Liver (tissue), 9 donors: Measurements from ENCODE around the gene MSI2. TPM values are rescaled to one million over a fixed set of nuclear protein-coding genes. Genes with fewer than 3 reads are reported as not detected.

Experiments used
- DNase-seq: peaks from one replicate; pipeline ENCODE4 v3.0.0-alpha.2; 2017; ENCODE audit warnings: low spot score
- H3K27ac ChIP-seq, 2 donors: one replicate each; pipeline ENCODE4 v1.7.0; 2013; ENCODE audit warnings: inconsistent platforms in 2 of 2, low read length in 2 of 2, control low read depth in 1 of 2, low read depth in 1 of 2, mild to moderate bottlenecking in 1 of 2
- H3K27me3 ChIP-seq, 4 donors: one replicate each; pipeline versions ENCODE4 v1.6.1 to v1.7.0; 2013; ENCODE audit warnings: low read length in 3 of 4, inconsistent platforms in 1 of 4, mild to moderate bottlenecking in 1 of 4, moderate library complexity in 1 of 4; ENCODE audit not compliant: control insufficient read depth in 4 of 4, insufficient read depth in 4 of 4
- H3K36me3 ChIP-seq, 4 donors: one replicate each; pipeline versions ENCODE4 v1.6.1 to v1.7.0; 2013; ENCODE audit warnings: low read length in 3 of 4, mild to moderate bottlenecking in 3 of 4, low read depth in 1 of 4, moderate library complexity in 1 of 4; ENCODE audit not compliant: control insufficient read depth in 4 of 4, insufficient read depth in 3 of 4
- H3K4me1 ChIP-seq, 4 donors: one replicate each; pipeline versions ENCODE4 v1.6.1 to v1.7.0; 2013; ENCODE audit warnings: low read length in 3 of 4, mild to moderate bottlenecking in 3 of 4, moderate library complexity in 1 of 4; ENCODE audit not compliant: control insufficient read depth in 4 of 4, insufficient read depth in 4 of 4
- H3K4me3 ChIP-seq, 3 donors: one replicate each; pipeline versions ENCODE4 v1.6.1 to v1.7.0; 2013; ENCODE audit warnings: low read length in 3 of 3, control low read depth in 1 of 3, low read depth in 1 of 3, mild to moderate bottlenecking in 1 of 3
- H3K9ac ChIP-seq, 2 donors: one replicate each; pipeline ENCODE4 v1.7.0; 2013; ENCODE audit warnings: low read length in 2 of 2, mild to moderate bottlenecking in 2 of 2, moderate library complexity in 2 of 2, control low read depth in 1 of 2, low read depth in 1 of 2
- H3K9me3 ChIP-seq, 4 donors: one replicate each; pipeline versions ENCODE4 v1.6.1 to v1.7.0; 2013; ENCODE audit warnings: low read length in 3 of 4; ENCODE audit not compliant: control insufficient read depth in 4 of 4
- ATF3 ChIP-seq: IDR thresholded peaks from 2 replicates; pipeline ENCODE4 v1.6.1; 2016; ENCODE audit warnings: antibody characterized with exemption
- EGR1 ChIP-seq, 2 donors: IDR thresholded peaks; 2 replicates each; pipeline ENCODE4 v1.6.1; 2016 to 2018; ENCODE audit warnings: antibody characterized with exemption in 2 of 2, low read depth in 2 of 2
- FOXA1 ChIP-seq: IDR thresholded peaks from 2 replicates; pipeline ENCODE4 v1.6.1; 2016; ENCODE audit warnings: antibody characterized with exemption
- FOXA2 ChIP-seq: IDR thresholded peaks from 2 replicates; pipeline ENCODE4 v1.6.1; 2016; ENCODE audit warnings: antibody characterized with exemption
- GABPA ChIP-seq, 2 donors: IDR thresholded peaks in 1 of 2; conservative IDR thresholded peaks in 1 of 2; 2 replicates each; pipeline ENCODE4 v1.6.1; 2016; ENCODE audit warnings: antibody characterized with exemption in 2 of 2, mild to moderate bottlenecking in 1 of 2, moderate library complexity in 1 of 2
- HNF4A ChIP-seq, 2 donors: conservative IDR thresholded peaks; 2 replicates each; pipeline ENCODE4 v1.6.1; 2016; ENCODE audit warnings: antibody characterized with exemption in 2 of 2, mild to moderate bottlenecking in 2 of 2
- HNF4G ChIP-seq: IDR thresholded peaks from 2 replicates; pipeline ENCODE4 v1.6.1; 2016; ENCODE audit warnings: antibody characterized with exemption
- JUND ChIP-seq, 2 donors: IDR thresholded peaks; 2 replicates each; pipeline ENCODE4 v1.6.1; 2016; ENCODE audit warnings: antibody characterized with exemption in 2 of 2
- NR2F2 ChIP-seq: IDR thresholded peaks from 2 replicates; pipeline ENCODE4 v1.6.1; 2016; ENCODE audit warnings: antibody characterized with exemption
- RAD21 ChIP-seq, 2 donors: IDR thresholded peaks; 2 replicates each; pipeline ENCODE4 v1.6.1; 2016; ENCODE audit warnings: antibody characterized with exemption in 2 of 2, mild to moderate bottlenecking in 2 of 2
- REST ChIP-seq: IDR thresholded peaks from 2 replicates; pipeline ENCODE4 v1.6.1; 2016; ENCODE audit warnings: antibody characterized with exemption, mild to moderate bottlenecking
- RXRA ChIP-seq, 2 donors: IDR thresholded peaks; 2 replicates each; pipeline ENCODE4 v1.6.1; 2017 to 2018; ENCODE audit warnings: antibody characterized with exemption in 2 of 2, mild to moderate bottlenecking in 1 of 2
- SP1 ChIP-seq: IDR thresholded peaks from 2 replicates; pipeline ENCODE4 v1.6.1; 2018; ENCODE audit warnings: antibody characterized with exemption, mild to moderate bottlenecking
- TAF1 ChIP-seq: conservative IDR thresholded peaks from 2 replicates; pipeline ENCODE4 v1.6.1; 2016; ENCODE audit warnings: antibody characterized with exemption, mild to moderate bottlenecking
- YY1 ChIP-seq: IDR thresholded peaks from 2 replicates; pipeline ENCODE4 v1.6.1; 2016; ENCODE audit warnings: antibody characterized with exemption, mild to moderate bottlenecking
- WGBS: extraction: QIAGEN DNeasy Blood & Tissue Kit; methylation state at CpG from one replicate; pipeline ENCODE4 v1.1.7; 2013; 5-methylcytosine and 5-hydroxymethylcytosine counted together
- polyA plus RNA-seq, 2 donors: library from polyadenylated mRNA; stranded (reverse) in 1 of 2; unstranded in 1 of 2; fragments of 200-250 nt in 1 of 2; fragments of >200 nt in 1 of 2; fragmentation: Nextera tagmentation in 1 of 2; extraction: Ambion mirVana in 1 of 2; gene quantifications; one replicate each; pipeline versions ENCODE4 v1.2.1 to v1.2.3, GENCODE V29; 2013 to 2015
- total RNA-seq, 2 donors: library from RNA; depleted of rRNA; stranded (reverse); fragments of >200 nt; gene quantifications; one replicate each; pipeline ENCODE4 v1.2.3, GENCODE V29; 2014
- TF ChIP-seq, protein P1 (sequence below): IDR thresholded peaks from 2 replicates; pipeline ENCODE4 v1.6.1; 2016; ENCODE audit warnings: antibody characterized with exemption
- TF ChIP-seq, protein P2 (sequence below): fragments of 150-350 bp; IDR thresholded peaks from 2 replicates; pipeline ENCODE4 v1.5.1; 2017; ENCODE audit warnings: improper control_type of control experiment, low read depth, low read length; ENCODE audit not compliant: missing input control
- TF ChIP-seq, protein P3 (sequence below): IDR thresholded peaks from 2 replicates; pipeline ENCODE4 v1.6.1; 2016; ENCODE audit warnings: antibody characterized with exemption
- donor health status: healthy.
- donor health status: healthy.
- donor health status: healthy.
- donor health status: healthy.
- donor health status: healthy.

MSI2 gene
- total and polyA plus RNA-seq, 4 donors = 5.7 to 15.6 (median 9.2) TPM

GRCh38 chr17:57544834-57545463, 288.6 kb downstream of the MSI2 start:
- DNase-seq = no peak
- Histone ChIP-seq H3K9ac (no peak overlapping the region), H3K27ac (no peak overlapping the region), H3K4me1 (no peaks in the 10 kb centered on the region), H3K36me3 (no peaks in the 10 kb centered on the region), H3K4me3 (no peak overlapping the region), H3K27me3 (no peaks in the 10 kb centered on the region), H3K9me3 (no peaks in the 10 kb centered on the region)
- TF ChIP-seq HNF4G = no peak
- no peak for TF ChIP-seq NR2F2
- TF ChIP-seq YY1 = no peak
- TF ChIP-seq EGR1 (IDR thresholded peaks at IDR 0.05; ENCODE audit: low read depth in 2 of 2) = no peak
- TF ChIP-seq GABPA (IDR thresholded peaks at IDR 0.05 in 1 of 2, conservative IDR thresholded peaks at IDR 0.05 in 1 of 2) = no peak
- TF ChIP-seq FOXA2 = no peak
- no peak for TF ChIP-seq JUND (IDR thresholded peaks at IDR 0.05)
- no peak for TF ChIP-seq HNF4A (conservative IDR thresholded peaks at IDR 0.05)
- TF ChIP-seq RAD21 (IDR thresholded peaks at IDR 0.05) = no peak
- TF ChIP-seq SP1 = no peak
- TF ChIP-seq RXRA (IDR thresholded peaks at IDR 0.05) = no peak
- no peak for TF ChIP-seq REST
- TF ChIP-seq, protein P1, sequence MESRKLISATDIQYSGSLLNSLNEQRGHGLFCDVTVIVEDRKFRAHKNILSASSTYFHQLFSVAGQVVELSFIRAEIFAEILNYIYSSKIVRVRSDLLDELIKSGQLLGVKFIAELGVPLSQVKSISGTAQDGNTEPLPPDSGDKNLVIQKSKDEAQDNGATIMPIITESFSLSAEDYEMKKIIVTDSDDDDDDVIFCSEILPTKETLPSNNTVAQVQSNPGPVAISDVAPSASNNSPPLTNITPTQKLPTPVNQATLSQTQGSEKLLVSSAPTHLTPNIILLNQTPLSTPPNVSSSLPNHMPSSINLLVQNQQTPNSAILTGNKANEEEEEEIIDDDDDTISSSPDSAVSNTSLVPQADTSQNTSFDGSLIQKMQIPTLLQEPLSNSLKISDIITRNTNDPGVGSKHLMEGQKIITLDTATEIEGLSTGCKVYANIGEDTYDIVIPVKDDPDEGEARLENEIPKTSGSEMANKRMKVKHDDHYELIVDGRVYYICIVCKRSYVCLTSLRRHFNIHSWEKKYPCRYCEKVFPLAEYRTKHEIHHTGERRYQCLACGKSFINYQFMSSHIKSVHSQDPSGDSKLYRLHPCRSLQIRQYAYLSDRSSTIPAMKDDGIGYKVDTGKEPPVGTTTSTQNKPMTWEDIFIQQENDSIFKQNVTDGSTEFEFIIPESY = no peak
- TF ChIP-seq TAF1 = no peak
- TF ChIP-seq FOXA1 = no peak
- TF ChIP-seq ATF3 = no peak
- TF ChIP-seq, protein P2, sequence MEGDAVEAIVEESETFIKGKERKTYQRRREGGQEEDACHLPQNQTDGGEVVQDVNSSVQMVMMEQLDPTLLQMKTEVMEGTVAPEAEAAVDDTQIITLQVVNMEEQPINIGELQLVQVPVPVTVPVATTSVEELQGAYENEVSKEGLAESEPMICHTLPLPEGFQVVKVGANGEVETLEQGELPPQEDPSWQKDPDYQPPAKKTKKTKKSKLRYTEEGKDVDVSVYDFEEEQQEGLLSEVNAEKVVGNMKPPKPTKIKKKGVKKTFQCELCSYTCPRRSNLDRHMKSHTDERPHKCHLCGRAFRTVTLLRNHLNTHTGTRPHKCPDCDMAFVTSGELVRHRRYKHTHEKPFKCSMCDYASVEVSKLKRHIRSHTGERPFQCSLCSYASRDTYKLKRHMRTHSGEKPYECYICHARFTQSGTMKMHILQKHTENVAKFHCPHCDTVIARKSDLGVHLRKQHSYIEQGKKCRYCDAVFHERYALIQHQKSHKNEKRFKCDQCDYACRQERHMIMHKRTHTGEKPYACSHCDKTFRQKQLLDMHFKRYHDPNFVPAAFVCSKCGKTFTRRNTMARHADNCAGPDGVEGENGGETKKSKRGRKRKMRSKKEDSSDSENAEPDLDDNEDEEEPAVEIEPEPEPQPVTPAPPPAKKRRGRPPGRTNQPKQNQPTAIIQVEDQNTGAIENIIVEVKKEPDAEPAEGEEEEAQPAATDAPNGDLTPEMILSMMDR = no peak
- TF ChIP-seq, protein P3, sequence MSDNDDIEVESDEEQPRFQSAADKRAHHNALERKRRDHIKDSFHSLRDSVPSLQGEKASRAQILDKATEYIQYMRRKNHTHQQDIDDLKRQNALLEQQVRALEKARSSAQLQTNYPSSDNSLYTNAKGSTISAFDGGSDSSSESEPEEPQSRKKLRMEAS = no peak
- WGBS = 83% methylated on average over 7 of the region's 7 CpGs
